ENCODE results near the gene RNF103.

RNF103 gene

DNA sequence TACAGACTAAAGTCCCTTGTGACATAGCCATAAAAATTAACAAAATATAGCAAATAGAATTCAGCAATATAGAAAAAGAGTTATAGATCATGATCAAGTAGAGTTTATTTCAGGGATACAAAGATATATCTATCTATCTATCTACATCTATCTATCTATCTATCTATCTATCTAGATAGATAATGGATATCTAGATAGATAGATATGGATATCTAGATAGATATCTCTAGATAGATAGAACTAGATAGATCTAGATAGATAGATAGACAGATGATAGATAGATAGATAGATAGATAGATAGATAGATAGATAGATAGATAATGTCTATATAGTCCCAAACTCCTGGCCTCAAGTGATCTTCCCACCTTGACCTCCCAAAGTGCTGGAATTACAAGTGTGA, 43.1 kb downstream of the RNF103 start:
- peaks cover 0 to 9% (median 0%) of the 10 kb centered on the region in 5 donors for H3K4me1 ChIP-seq (ENCODE audit: control insufficient read depth in 5 of 5, insufficient read depth in 5 of 5, low read length in 5 of 5)
- H3K27me3 ChIP-seq (ENCODE audit: control insufficient read depth in 5 of 5, insufficient read depth in 4 of 5, low read length in 5 of 5), result no peaks in the 10 kb centered on the region
- no peak overlapping the region for H3K4me3 ChIP-seq (ENCODE audit: low read depth in 1 of 5, low read length in 5 of 5)
- no peaks in the 10 kb centered on the region for H3K9me3 ChIP-seq (ENCODE audit: control insufficient read depth in 5 of 5, low read length in 5 of 5)
- H3K27ac ChIP-seq (ENCODE audit: low read depth, low read length), result no peak overlapping the region
- no peak overlapping the region for H3K9ac ChIP-seq (ENCODE audit: low read length in 5 of 5)
- H3K36me3 ChIP-seq (ENCODE audit: control insufficient read depth in 5 of 5, insufficient read depth in 5 of 5, low read length in 5 of 5), result no peaks in the 10 kb centered on the region

DNA sequence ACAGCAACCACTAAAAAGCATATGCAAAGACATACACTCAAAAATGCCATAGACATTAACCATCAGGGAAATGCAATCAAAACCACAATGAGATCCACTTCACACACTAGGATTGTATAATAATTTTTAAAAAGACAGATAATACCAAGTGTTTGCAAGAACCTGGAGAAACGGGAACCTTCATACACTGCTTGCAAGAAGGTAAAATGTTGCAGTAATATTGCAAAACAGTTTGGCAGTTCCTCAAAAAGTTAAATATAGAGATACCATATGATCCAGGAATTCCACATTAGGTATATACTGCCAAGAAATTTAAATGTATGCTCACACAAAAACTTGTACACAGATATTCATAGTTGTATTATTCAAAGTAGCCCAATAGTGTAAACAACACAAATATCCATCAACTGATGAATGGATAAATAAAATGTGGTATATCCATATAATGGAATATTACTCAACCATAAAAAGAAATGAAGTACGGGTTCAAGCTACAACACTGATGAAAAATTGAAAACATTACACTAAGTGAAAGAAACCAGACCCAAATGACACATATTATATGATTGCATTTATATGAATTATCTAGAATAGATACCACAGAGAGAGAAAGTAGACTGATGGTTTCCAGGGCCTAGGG, 45.7 kb downstream of the RNF103 start:
- H3K9ac ChIP-seq (ENCODE audit: low read length in 5 of 5), result no peak overlapping the region

GRCh38 chr2:86570059-86570458, 53.6 kb downstream of the RNF103 start:
- Histone ChIP-seq H3K27ac (ENCODE audit: low read depth, low read length) (no peak overlapping the region), H3K4me1 (ENCODE audit: control insufficient read depth in 5 of 5, insufficient read depth in 5 of 5, low read length in 5 of 5) (no peaks in the 10 kb centered on the region), H3K9ac (ENCODE audit: low read length in 5 of 5) (no peak overlapping the region), H3K27me3 (ENCODE audit: control insufficient read depth in 5 of 5, insufficient read depth in 4 of 5, low read length in 5 of 5) (peaks cover 0 to 2% (median 0%) of the 10 kb centered on the region in 5 donors), H3K36me3 (ENCODE audit: control insufficient read depth in 5 of 5, insufficient read depth in 5 of 5, low read length in 5 of 5) (no peaks in the 10 kb centered on the region), H3K4me3 (ENCODE audit: low read depth in 1 of 5, low read length in 5 of 5) (no peak overlapping the region), H3K9me3 (ENCODE audit: control insufficient read depth in 5 of 5, low read length in 5 of 5) (peaks cover 0 to 5% (median 0%) of the 10 kb centered on the region in 5 donors)

More for the DNA sequence above, 45.7 kb downstream of the RNF103 start:
- Histone ChIP-seq H3K27ac (ENCODE audit: low read depth, low read length) (no peak overlapping the region), H3K4me3 (ENCODE audit: low read depth in 1 of 5, low read length in 5 of 5) (no peak overlapping the region), H3K4me1 (ENCODE audit: control insufficient read depth in 5 of 5, insufficient read depth in 5 of 5, low read length in 5 of 5) (no peaks in the 10 kb centered on the region), H3K9me3 (ENCODE audit: control insufficient read depth in 5 of 5, low read length in 5 of 5) (no peaks in the 10 kb centered on the region), H3K36me3 (ENCODE audit: control insufficient read depth in 5 of 5, insufficient read depth in 5 of 5, low read length in 5 of 5) (no peaks in the 10 kb centered on the region), H3K27me3 (ENCODE audit: control insufficient read depth in 5 of 5, insufficient read depth in 4 of 5, low read length in 5 of 5) (no peaks in the 10 kb centered on the region)

- Histone ChIP-seq H3K4me3 (ENCODE audit: low read depth in 1 of 5, low read length in 5 of 5) (no peak overlapping the region), H3K27ac (ENCODE audit: low read depth, low read length) (no peak overlapping the region), H3K36me3 (ENCODE audit: control insufficient read depth in 5 of 5, insufficient read depth in 5 of 5, low read length in 5 of 5) (no peaks in the 10 kb centered on the region), H3K27me3 (ENCODE audit: control insufficient read depth in 5 of 5, insufficient read depth in 4 of 5, low read length in 5 of 5) (peaks cover 0 to 2% (median 0%) of the 10 kb centered on the region in 5 donors), H3K4me1 (ENCODE audit: control insufficient read depth in 5 of 5, insufficient read depth in 5 of 5, low read length in 5 of 5) (peaks cover 0 to 15% (median 12%) of the 10 kb centered on the region in 5 donors), H3K9ac (ENCODE audit: low read length in 5 of 5) (no peak overlapping the region), H3K9me3 (ENCODE audit: control insufficient read depth in 5 of 5, low read length in 5 of 5) (peaks cover 0 to 5% (median 0%) of the 10 kb centered on the region in 5 donors)
Observed at GRCh38 chr2:86566821-86567190, 56.9 kb downstream of the RNF103 start.

GRCh38 chr2:86566158-86566820, 57.4 kb downstream of the RNF103 start:
- no peak overlapping the region for H3K9ac ChIP-seq (ENCODE audit: low read length in 5 of 5)
- peaks cover 0 to 5% (median 0%) of the 10 kb centered on the region in 5 donors for H3K9me3 ChIP-seq (ENCODE audit: control insufficient read depth in 5 of 5, low read length in 5 of 5)
- no peak overlapping the region for H3K27ac ChIP-seq (ENCODE audit: low read depth, low read length)
- H3K36me3 ChIP-seq (ENCODE audit: control insufficient read depth in 5 of 5, insufficient read depth in 5 of 5, low read length in 5 of 5), result no peaks in the 10 kb centered on the region
- peaks cover 0 to 20% (median 17%) of the 10 kb centered on the region in 5 donors for H3K4me1 ChIP-seq (ENCODE audit: control insufficient read depth in 5 of 5, insufficient read depth in 5 of 5, low read length in 5 of 5)
- H3K27me3 ChIP-seq (ENCODE audit: control insufficient read depth in 5 of 5, insufficient read depth in 4 of 5, low read length in 5 of 5), result peaks cover 0 to 2% (median 0%) of the 10 kb centered on the region in 5 donors
- no peak overlapping the region for H3K4me3 ChIP-seq (ENCODE audit: low read depth in 1 of 5, low read length in 5 of 5)

GRCh38 chr2:86563650-86564061, 60.0 kb downstream of the RNF103 start:
- H3K4me3 ChIP-seq (ENCODE audit: low read depth in 1 of 5, low read length in 5 of 5), result peak overlapping the region; percentile 64 to 95 (median 94)
- peaks cover 0 to 5% (median 0%) of the 10 kb centered on the region in 5 donors for H3K9me3 ChIP-seq (ENCODE audit: control insufficient read depth in 5 of 5, low read length in 5 of 5)
- peaks cover 0 to 2% (median 0%) of the 10 kb centered on the region in 5 donors for H3K36me3 ChIP-seq (ENCODE audit: control insufficient read depth in 5 of 5, insufficient read depth in 5 of 5, low read length in 5 of 5)
- peak overlapping the region; percentile 99 for H3K27ac ChIP-seq (ENCODE audit: low read depth, low read length)
- H3K27me3 ChIP-seq (ENCODE audit: control insufficient read depth in 5 of 5, insufficient read depth in 4 of 5, low read length in 5 of 5), result peaks cover 0 to 2% (median 0%) of the 10 kb centered on the region in 5 donors
- peak overlapping the region in 4 of 5 donors; percentile 37 to 100 (median 98) for H3K9ac ChIP-seq (ENCODE audit: low read length in 5 of 5)
- H3K4me1 ChIP-seq (ENCODE audit: control insufficient read depth in 5 of 5, insufficient read depth in 5 of 5, low read length in 5 of 5), result peaks cover 0 to 22% (median 20%) of the 10 kb centered on the region in 5 donors

- peak within 1 kb of the TSS; percentile 97 to 100 (median 99) for H3K9ac ChIP-seq (ENCODE audit: low read length in 5 of 5)
- H3K4me3 ChIP-seq (ENCODE audit: low read depth in 1 of 5, low read length in 5 of 5), result peak within 1 kb of the TSS; percentile 78 to 95 (median 94)
- H3K9me3 ChIP-seq (ENCODE audit: control insufficient read depth in 5 of 5, low read length in 5 of 5), result peaks cover 0 to 5% (median 0%) of the 10 kb centered on the region in 5 donors
- H3K27ac ChIP-seq (ENCODE audit: low read depth, low read length), result peak within 1 kb of the TSS; percentile 99
- peaks cover 0 to 2% (median 0%) of the 10 kb centered on the region in 5 donors for H3K27me3 ChIP-seq (ENCODE audit: control insufficient read depth in 5 of 5, insufficient read depth in 4 of 5, low read length in 5 of 5)
- peaks cover 0 to 2% (median 0%) of the 10 kb centered on the region in 5 donors for H3K36me3 ChIP-seq (ENCODE audit: control insufficient read depth in 5 of 5, insufficient read depth in 5 of 5, low read length in 5 of 5)
- peaks cover 0 to 22% (median 20%) of the 10 kb centered on the region in 5 donors for H3K4me1 ChIP-seq (ENCODE audit: control insufficient read depth in 5 of 5, insufficient read depth in 5 of 5, low read length in 5 of 5)
Observed at GRCh38 chr2:86562922-86563649, 60.6 kb downstream of the RNF103 start, which contains the start of gene CHMP3. Gene CHMP3 (minus strand): TSS chr2:86563443. CDS start chr2:86563348, 95 bp downstream.

DNA sequence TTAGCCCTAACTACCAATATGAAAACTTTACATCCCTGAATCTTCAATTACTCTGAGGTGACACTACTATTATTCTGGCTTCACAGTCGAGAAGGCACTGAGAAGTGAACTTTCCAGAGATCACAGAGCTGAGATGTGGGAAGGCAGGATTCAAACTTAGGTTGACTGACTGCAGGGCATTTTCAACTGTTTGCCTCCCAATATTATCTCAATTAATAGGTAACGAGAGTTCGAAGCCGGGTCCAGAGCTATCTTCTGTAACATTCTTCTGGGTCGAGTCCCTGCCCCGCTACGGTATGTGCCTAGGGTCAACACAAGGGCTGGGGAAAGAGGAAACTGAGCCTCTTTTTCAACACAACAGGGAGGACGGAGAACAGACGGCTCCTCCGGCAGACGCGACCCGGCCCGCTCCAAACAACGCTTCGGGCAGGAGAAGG, 61.2 kb downstream of the RNF103 start:
- Histone ChIP-seq H3K36me3 (ENCODE audit: control insufficient read depth in 5 of 5, insufficient read depth in 5 of 5, low read length in 5 of 5) (peaks cover 0 to 2% (median 0%) of the 10 kb centered on the region in 5 donors), H3K9me3 (ENCODE audit: control insufficient read depth in 5 of 5, low read length in 5 of 5) (peaks cover 0 to 5% (median 0%) of the 10 kb centered on the region in 5 donors), H3K27ac (ENCODE audit: low read depth, low read length) (peak overlapping the region; percentile 99), H3K9ac (ENCODE audit: low read length in 5 of 5) (peak overlapping the region; percentile 97 to 100 (median 99)), H3K27me3 (ENCODE audit: control insufficient read depth in 5 of 5, insufficient read depth in 4 of 5, low read length in 5 of 5) (peaks cover 0 to 2% (median 0%) of the 10 kb centered on the region in 5 donors), H3K4me3 (ENCODE audit: low read depth in 1 of 5, low read length in 5 of 5) (peak overlapping the region; percentile 78 to 95 (median 94)), H3K4me1 (ENCODE audit: control insufficient read depth in 5 of 5, insufficient read depth in 5 of 5, low read length in 5 of 5) (peaks cover 0 to 22% (median 20%) of the 10 kb centered on the region in 5 donors)

DNA sequence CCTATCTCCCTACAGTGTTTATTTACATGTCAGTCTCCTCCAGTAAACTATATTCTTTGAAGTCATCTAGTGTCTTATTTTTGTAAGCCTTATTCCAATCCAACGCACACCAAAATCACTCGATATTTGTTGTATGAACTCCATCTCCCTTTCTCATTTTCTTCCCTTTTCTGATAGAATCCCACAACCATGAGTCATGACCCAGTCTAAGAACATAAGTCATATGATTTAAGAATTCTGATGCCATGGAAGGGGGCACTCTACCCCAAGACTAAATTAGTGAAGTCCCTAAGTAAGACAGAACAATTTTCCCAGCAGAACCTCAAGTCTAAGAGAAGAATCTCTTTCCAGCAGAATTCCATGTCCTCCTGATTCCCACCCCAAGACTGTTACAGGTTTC, 65.8 kb downstream of the RNF103 start:
- H3K27ac ChIP-seq (ENCODE audit: low read depth, low read length), result no peak overlapping the region
- H3K36me3 ChIP-seq (ENCODE audit: control insufficient read depth in 5 of 5, insufficient read depth in 5 of 5, low read length in 5 of 5), result peaks cover 0 to 5% (median 0%) of the 10 kb centered on the region in 5 donors
- H3K4me1 ChIP-seq (ENCODE audit: control insufficient read depth in 5 of 5, insufficient read depth in 5 of 5, low read length in 5 of 5), result peaks cover 0 to 17% (median 13%) of the 10 kb centered on the region in 5 donors
- no peak overlapping the region for H3K9ac ChIP-seq (ENCODE audit: low read length in 5 of 5)
- H3K27me3 ChIP-seq (ENCODE audit: control insufficient read depth in 5 of 5, insufficient read depth in 4 of 5, low read length in 5 of 5), result no peaks in the 10 kb centered on the region
- no peaks in the 10 kb centered on the region for H3K9me3 ChIP-seq (ENCODE audit: control insufficient read depth in 5 of 5, low read length in 5 of 5)
- H3K4me3 ChIP-seq (ENCODE audit: low read depth in 1 of 5, low read length in 5 of 5), result no peak overlapping the region

All from subcutaneous abdominal adipose tissue (tissue), 5 donors.